Central memory CD8-positive, alpha-beta T cell (primary cell): Measurements from ENCODE around the gene LAT.

Source experiments
- ATAC-seq: fragments of 150-1000 bp; cut with Tn5 transposase; replicated peaks from 2 replicates; pipeline ENCODE4 v1.10.0; 2022; ENCODE audit warnings: mild to moderate bottlenecking, moderate FRiP score, moderate number of reproducible peaks; ENCODE audit not compliant: poor library complexity, severe bottlenecking; ENCODE audit errors: extremely low read depth
- DNase-seq, 2 donors: peaks; one replicate each; pipeline ENCODE4 v3.0.0; 2021; ENCODE audit warnings: low spot score in 2 of 2
- H3K27ac Mint-ChIP-seq: one replicate; pipeline ENCODE4 v1.8.0; 2022; ENCODE audit warnings: low read depth, mild to moderate bottlenecking, moderate library complexity, mixed read lengths
- H3K27me3 Mint-ChIP-seq: one replicate; pipeline ENCODE4 v1.8.0; 2022; ENCODE audit warnings: mixed read lengths
- H3K36me3 Mint-ChIP-seq: one replicate; pipeline ENCODE4 v1.8.0; 2022; ENCODE audit warnings: mild to moderate bottlenecking, moderate library complexity, mixed read lengths; ENCODE audit not compliant: insufficient read depth
- H3K4me1 Mint-ChIP-seq: one replicate; pipeline ENCODE4 v1.8.0; 2022; ENCODE audit warnings: mixed read lengths
- H3K4me3 Mint-ChIP-seq: one replicate; pipeline ENCODE4 v1.8.0; 2022; ENCODE audit warnings: mild to moderate bottlenecking, moderate library complexity, mixed read lengths
- H3K9me3 Mint-ChIP-seq: one replicate; pipeline ENCODE4 v1.8.0; 2022; ENCODE audit warnings: mixed read lengths

LAT gene

GRCh38 chr16:28982418-28982817 is 2.4 kb upstream of the LAT start:
- Mint-ChIP-seq H3K4me1 (peaks cover 52% of the 10 kb centered on the region), H3K27ac (peak overlapping the region; percentile 53), H3K36me3 (peaks cover 32% of the 10 kb centered on the region), H3K9me3 (peaks cover 4% of the 10 kb centered on the region), H3K27me3 (no peaks in the 10 kb centered on the region), H3K4me3 (no peak overlapping the region)
- DNase-seq (no peak), ATAC-seq (no peak)

- H3K36me3 Mint-ChIP-seq, result peaks cover 35% of the 10 kb centered on the region
- DNase-seq, result no peak
- H3K4me3 Mint-ChIP-seq, result no peak overlapping the region
- H3K4me1 Mint-ChIP-seq, result peaks cover 52% of the 10 kb centered on the region
- no peaks in the 10 kb centered on the region for H3K27me3 Mint-ChIP-seq
- peak overlapping the region; percentile 94 for H3K27ac Mint-ChIP-seq
- no peak for ATAC-seq
- peaks cover 7% of the 10 kb centered on the region for H3K9me3 Mint-ChIP-seq
Measured at GRCh38 chr16:28982949-28983348, 1.9 kb upstream of the LAT start.

- H3K27me3 Mint-ChIP-seq, result no peaks in the 10 kb centered on the region
Measured at GRCh38 chr16:28983644-28984043, 1.2 kb upstream of the LAT start.

GRCh38 chr16:28984091-28984490 is 761 bp upstream of the LAT start:
- Mint-ChIP-seq H3K27me3 (no peaks in the 10 kb centered on the region), H3K36me3 (peaks cover 41% of the 10 kb centered on the region), H3K4me1 (peaks cover 50% of the 10 kb centered on the region), H3K9me3 (peaks cover 7% of the 10 kb centered on the region), H3K27ac (peak overlapping the region; percentile 94), H3K4me3 (peak overlapping the region; percentile 85)
- no peak for DNase-seq
- no peak for ATAC-seq

More at GRCh38 chr16:28983644-28984043, 1.2 kb upstream of the LAT start:
- Mint-ChIP-seq H3K4me3 (peak overlapping the region; percentile 85), H3K36me3 (peaks cover 40% of the 10 kb centered on the region), H3K27ac (peak overlapping the region; percentile 94), H3K4me1 (peaks cover 48% of the 10 kb centered on the region), H3K9me3 (peaks cover 7% of the 10 kb centered on the region)
- no peak for ATAC-seq
- DNase-seq, result no peak

DNA sequence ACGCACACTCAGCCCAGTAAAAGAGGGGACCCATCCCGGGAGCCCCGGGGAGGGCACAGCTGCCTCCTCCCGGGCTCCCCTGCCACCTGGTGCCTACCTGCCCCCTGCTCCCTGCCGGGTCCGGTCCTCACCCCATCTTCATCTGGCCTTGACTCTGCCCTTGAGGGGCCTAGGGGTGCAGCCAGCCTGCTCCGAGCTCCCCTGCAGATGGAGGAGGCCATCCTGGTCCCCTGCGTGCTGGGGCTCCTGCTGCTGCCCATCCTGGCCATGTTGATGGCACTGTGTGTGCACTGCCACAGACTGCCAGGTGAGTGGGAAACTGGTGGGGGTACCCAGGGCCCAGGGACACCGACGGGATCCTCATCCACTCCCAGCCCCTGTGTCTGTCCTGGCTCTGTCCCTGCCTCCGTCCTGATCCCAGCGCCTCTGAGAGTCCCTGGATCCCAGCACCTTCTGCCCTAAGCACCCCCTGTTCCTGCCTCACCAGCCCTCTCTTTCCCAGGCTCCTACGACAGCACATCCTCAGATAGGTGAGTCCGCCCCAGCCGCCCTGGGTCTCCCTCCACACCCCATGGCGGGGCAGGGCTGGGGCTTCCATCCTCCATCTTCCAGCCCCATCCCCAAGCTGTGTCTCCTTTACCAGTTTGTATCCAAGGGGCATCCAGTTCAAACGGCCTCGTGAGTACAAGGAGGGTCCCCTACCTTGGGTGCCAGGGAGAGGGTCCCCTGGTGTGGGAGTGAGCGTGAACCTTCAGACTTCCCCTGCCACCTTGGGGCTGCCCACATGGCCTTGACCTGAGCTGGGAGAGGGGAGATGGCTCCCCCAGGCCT is 574 bp downstream of the LAT start:
- ATAC-seq, result peak; percentile 34
- no peaks in the 10 kb centered on the region for H3K27me3 Mint-ChIP-seq
- H3K4me1 Mint-ChIP-seq, result peaks cover 63% of the 10 kb centered on the region
- no peak for DNase-seq
- peak overlapping the region; percentile 85 for H3K4me3 Mint-ChIP-seq
- peak overlapping the region; percentile 94 for H3K27ac Mint-ChIP-seq
- H3K36me3 Mint-ChIP-seq, result peaks cover 49% of the 10 kb centered on the region
- H3K9me3 Mint-ChIP-seq, result peaks cover 7% of the 10 kb centered on the region

- peaks cover 7% of the 10 kb centered on the region for H3K9me3 Mint-ChIP-seq
- peak overlapping the region; percentile 94 for H3K27ac Mint-ChIP-seq
- peaks cover 67% of the 10 kb centered on the region for H3K4me1 Mint-ChIP-seq
Measured at GRCh38 chr16:28986046-28986445, 1.2 kb downstream of the LAT start.

GRCh38 chr16:28986492-28986891 is 1.6 kb downstream of the LAT start:
- Mint-ChIP-seq H3K9me3 (peaks cover 7% of the 10 kb centered on the region), H3K36me3 (peaks cover 51% of the 10 kb centered on the region), H3K4me1 (peaks cover 67% of the 10 kb centered on the region), H3K27ac (peak overlapping the region; percentile 94), H3K27me3 (no peaks in the 10 kb centered on the region), H3K4me3 (peak overlapping the region; percentile 85)
- DNase-seq (no peak), ATAC-seq (no peak)

More at GRCh38 chr16:28986046-28986445, 1.2 kb downstream of the LAT start:
- no peak for ATAC-seq
- Mint-ChIP-seq H3K4me3 (peak overlapping the region; percentile 85), H3K36me3 (peaks cover 50% of the 10 kb centered on the region), H3K27me3 (no peaks in the 10 kb centered on the region)
- DNase-seq, result no peak

- Mint-ChIP-seq H3K4me3 (peak overlapping the region; percentile 85), H3K4me1 (peaks cover 67% of the 10 kb centered on the region), H3K9me3 (peaks cover 7% of the 10 kb centered on the region), H3K27ac (peak overlapping the region; percentile 94), H3K27me3 (no peaks in the 10 kb centered on the region), H3K36me3 (peaks cover 51% of the 10 kb centered on the region)
- ATAC-seq (no peak), DNase-seq (no peak)
Measured at GRCh38 chr16:28987170-28987853, 2.5 kb downstream of the LAT start.

- DNase-seq (no peak), ATAC-seq (no peak)
- Mint-ChIP-seq H3K4me3 (peak overlapping the region; percentile 85), H3K9me3 (peaks cover 7% of the 10 kb centered on the region), H3K36me3 (peaks cover 46% of the 10 kb centered on the region), H3K4me1 (peaks cover 52% of the 10 kb centered on the region), H3K27me3 (no peaks in the 10 kb centered on the region), H3K27ac (peak overlapping the region; percentile 94)
Measured at GRCh38 chr16:28989363-28989762, 4.5 kb downstream of the LAT start.

- Mint-ChIP-seq H3K36me3 (peaks cover 43% of the 10 kb centered on the region), H3K27me3 (no peaks in the 10 kb centered on the region), H3K4me1 (peaks cover 46% of the 10 kb centered on the region), H3K27ac (peak overlapping the region; percentile 87), H3K9me3 (peaks cover 7% of the 10 kb centered on the region), H3K4me3 (peak overlapping the region; percentile 85)
- no peak for ATAC-seq
- no peak for DNase-seq
Measured at GRCh38 chr16:28990375-28991040, 5.7 kb downstream of the LAT start.

- Mint-ChIP-seq H3K4me3 (no peak overlapping the region), H3K4me1 (peaks cover 35% of the 10 kb centered on the region), H3K27me3 (no peaks in the 10 kb centered on the region), H3K9me3 (peaks cover 7% of the 10 kb centered on the region), H3K27ac (no peak overlapping the region), H3K36me3 (peaks cover 38% of the 10 kb centered on the region)
- ATAC-seq, result no peak
- no peak for DNase-seq
Measured at GRCh38 chr16:28991687-28992086, 6.8 kb downstream of the LAT start.

- Mint-ChIP-seq H3K36me3 (peaks cover 32% of the 10 kb centered on the region), H3K27me3 (no peaks in the 10 kb centered on the region), H3K27ac (no peak overlapping the region), H3K4me1 (peaks cover 28% of the 10 kb centered on the region), H3K9me3 (peaks cover 2% of the 10 kb centered on the region), H3K4me3 (no peak overlapping the region)
- DNase-seq (no peak), ATAC-seq (no peak)
Measured at GRCh38 chr16:28992496-28992895, 7.6 kb downstream of the LAT start.
